Mucosa of stomach (tissue), 1 donor: Measurements from ENCODE around the gene AMDHD1.

Experiments
- H3K27me3 ChIP-seq: one replicate; pipeline ENCODE4 v1.7.0; 2013; ENCODE audit warnings: mild to moderate bottlenecking, low read length; ENCODE audit not compliant: control insufficient read depth, insufficient read depth
- H3K36me3 ChIP-seq: one replicate; pipeline ENCODE4 v1.7.0; 2013; ENCODE audit warnings: low read length; ENCODE audit not compliant: control insufficient read depth, insufficient read depth
- H3K4me1 ChIP-seq: one replicate; pipeline ENCODE4 v1.7.0; 2013; ENCODE audit warnings: mild to moderate bottlenecking, low read length; ENCODE audit not compliant: control insufficient read depth, insufficient read depth
- H3K4me3 ChIP-seq: one replicate; pipeline ENCODE4 v1.7.0; 2013; ENCODE audit warnings: low read length
- H3K9ac ChIP-seq: one replicate; pipeline ENCODE4 v1.7.0; 2013; ENCODE audit warnings: mild to moderate bottlenecking, low read length, moderate library complexity
- H3K9me3 ChIP-seq: one replicate; pipeline ENCODE4 v1.7.0; 2013; ENCODE audit warnings: mild to moderate bottlenecking, low read length, moderate library complexity; ENCODE audit not compliant: control insufficient read depth
- donor health status: Pancreatic carcinoma.

AMDHD1 gene

DNA sequence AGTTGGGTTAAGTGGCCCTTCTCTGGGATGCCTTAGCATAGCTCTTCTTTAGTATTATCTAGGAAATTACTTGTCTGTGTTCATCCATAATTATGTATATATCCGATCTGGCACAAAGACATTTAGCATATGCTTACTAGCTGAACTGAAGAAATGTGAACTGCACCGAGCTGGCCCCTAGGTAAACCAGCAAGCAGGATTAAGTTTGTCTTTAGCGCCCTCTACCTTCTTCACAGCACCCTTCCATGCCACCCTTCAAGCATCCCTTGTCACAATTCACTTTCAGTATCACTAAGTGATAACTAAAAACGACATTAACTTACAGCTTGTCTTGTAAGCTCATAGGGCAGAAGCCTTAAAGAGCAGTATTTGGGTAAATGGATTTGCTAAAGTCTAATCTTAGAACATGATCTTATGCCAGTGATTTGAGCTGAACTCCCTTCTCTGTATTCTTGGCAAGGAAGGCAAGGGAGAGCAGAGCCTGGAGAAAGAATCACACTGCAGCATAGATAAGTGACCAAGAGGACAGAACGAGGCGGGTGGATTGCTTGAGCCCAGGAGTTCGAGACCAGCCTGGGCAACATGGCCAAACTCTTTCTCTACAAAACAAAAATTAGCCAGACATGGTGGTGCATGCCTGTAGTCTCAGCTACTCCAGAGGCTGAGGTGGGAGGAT is 55.6 kb downstream of the AMDHD1 start:
- Histone ChIP-seq H3K9ac (no peak overlapping the region), H3K27me3 (no peaks in the 10 kb centered on the region), H3K9me3 (no peaks in the 10 kb centered on the region), H3K36me3 (no peaks in the 10 kb centered on the region), H3K4me1 (peaks cover 11% of the 10 kb centered on the region), H3K4me3 (no peak overlapping the region)

DNA sequence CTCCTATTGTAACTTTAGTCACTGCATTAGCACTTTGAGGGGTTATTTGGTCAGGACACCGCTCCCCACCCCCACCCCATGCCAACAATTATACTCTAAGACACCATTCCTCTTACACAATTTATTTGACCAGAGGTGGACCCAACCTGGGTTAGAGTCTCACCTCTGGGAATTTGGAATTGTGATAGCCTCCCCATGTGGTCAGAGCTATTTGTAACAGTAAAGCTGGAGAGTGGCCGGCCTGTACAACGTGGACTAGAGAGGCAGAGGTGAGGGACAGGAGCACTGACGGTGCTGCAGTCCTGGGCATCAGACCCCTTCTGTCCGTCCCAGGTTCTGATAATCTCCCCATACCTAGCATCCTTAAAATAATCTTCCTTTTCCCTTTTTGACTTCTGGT is 56.4 kb downstream of the AMDHD1 start:
- Histone ChIP-seq H3K9me3 (no peaks in the 10 kb centered on the region), H3K4me1 (peaks cover 11% of the 10 kb centered on the region), H3K27me3 (no peaks in the 10 kb centered on the region), H3K4me3 (no peak overlapping the region), H3K9ac (no peak overlapping the region), H3K36me3 (no peaks in the 10 kb centered on the region)

DNA sequence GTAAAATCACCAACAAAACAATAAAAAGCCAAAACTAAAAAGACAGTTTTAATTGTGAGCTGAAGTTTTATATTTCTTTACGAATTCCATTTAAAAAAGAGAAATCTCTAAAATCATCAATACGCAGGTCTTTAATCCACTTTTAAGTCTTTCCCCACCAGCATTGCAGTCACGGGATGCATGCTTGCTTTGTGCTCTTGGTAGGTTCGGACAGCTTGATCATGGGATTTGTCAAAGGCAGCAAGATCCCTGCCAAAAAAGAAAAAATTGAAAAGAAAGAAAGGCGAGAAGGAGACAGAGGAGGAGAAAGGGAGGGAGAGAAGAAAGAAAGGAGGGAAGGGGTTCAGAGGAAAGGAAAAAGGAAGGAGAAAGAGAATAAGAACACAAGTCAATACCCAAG is 57.7 kb downstream of the AMDHD1 start:
- H3K9me3 ChIP-seq: no peaks in the 10 kb centered on the region
- no peaks in the 10 kb centered on the region for H3K27me3 ChIP-seq
- H3K9ac ChIP-seq: no peak overlapping the region
- H3K4me1 ChIP-seq: peaks cover 3% of the 10 kb centered on the region
- H3K4me3 ChIP-seq: no peak overlapping the region
- H3K36me3 ChIP-seq: no peaks in the 10 kb centered on the region

DNA sequence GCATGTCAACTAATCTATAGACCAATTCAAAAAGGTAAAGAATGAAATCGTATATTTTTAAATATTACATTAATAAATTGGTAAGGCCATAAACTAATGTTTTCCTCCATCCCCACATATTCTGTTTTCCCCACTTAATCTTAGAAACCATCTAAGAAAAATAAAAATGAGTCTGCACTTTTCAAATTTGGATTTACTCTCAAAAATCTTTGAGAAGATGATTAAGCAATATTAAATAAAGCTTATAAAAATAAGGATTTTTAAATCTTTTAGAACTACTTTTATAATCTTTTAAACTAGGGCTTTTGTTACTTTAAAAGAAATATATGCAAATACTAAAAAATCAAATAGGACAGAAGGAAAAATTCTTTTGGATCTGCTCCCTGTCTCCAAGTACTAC is 63.6 kb downstream of the AMDHD1 start:
- no peak overlapping the region for H3K4me3 ChIP-seq
- H3K9me3 ChIP-seq: no peaks in the 10 kb centered on the region
- H3K9ac ChIP-seq: no peak overlapping the region
- H3K4me1 ChIP-seq: no peaks in the 10 kb centered on the region
- H3K27me3 ChIP-seq: no peaks in the 10 kb centered on the region
- H3K36me3 ChIP-seq: no peaks in the 10 kb centered on the region

DNA sequence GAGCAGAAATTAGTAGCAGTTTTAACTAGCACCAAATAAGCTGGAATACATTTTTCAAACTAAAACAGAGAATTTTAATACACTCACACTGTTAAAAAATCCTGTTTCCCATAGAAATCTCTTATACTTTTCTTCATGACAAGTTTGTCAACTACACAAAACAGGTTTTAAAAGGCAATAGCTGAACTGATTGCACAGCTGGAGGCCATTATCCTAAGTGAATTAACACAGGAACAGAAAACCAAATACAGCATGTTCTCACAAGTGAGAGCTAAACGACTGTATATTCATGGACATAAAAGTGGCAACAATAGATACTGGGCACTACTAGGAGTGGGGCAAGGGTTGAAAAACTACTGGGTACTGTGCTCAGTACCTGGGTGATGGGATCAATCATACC is 64.6 kb downstream of the AMDHD1 start:
- no peak overlapping the region for H3K9ac ChIP-seq
- no peaks in the 10 kb centered on the region for H3K36me3 ChIP-seq
- H3K4me1 ChIP-seq: no peaks in the 10 kb centered on the region
- H3K4me3 ChIP-seq: no peak overlapping the region
- no peaks in the 10 kb centered on the region for H3K27me3 ChIP-seq
- H3K9me3 ChIP-seq: no peaks in the 10 kb centered on the region

DNA sequence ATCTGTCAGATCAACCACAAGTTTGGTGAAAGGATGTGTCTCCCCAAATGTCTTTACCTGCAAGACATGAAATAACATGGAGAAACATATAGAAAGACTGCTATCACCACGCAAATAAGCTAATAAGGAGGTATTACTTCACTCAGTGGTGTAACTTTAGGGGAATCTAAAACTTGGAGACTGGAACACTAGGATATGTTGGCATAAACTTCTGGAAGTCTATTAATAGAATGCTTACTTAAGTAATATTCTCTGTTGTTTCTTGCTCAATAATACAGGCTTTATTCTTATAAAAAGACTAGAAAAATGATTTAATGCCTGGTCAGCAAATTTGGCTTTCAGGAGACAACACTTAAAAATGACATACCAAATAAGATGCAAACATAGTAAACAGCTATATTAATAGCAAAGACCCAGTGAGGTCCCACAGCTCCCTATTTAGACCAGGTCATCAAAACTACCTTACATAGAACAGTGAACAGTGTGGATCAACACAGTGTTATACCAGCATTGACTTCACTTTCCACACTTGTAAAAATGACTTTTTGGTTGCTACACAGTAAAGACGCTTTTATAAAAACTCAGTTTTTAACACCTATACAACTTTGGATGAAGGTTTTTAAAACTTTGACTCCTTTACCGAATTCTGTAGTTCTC is 71.9 kb downstream of the AMDHD1 start:
- H3K27me3 ChIP-seq: no peaks in the 10 kb centered on the region
- no peak overlapping the region for H3K9ac ChIP-seq
- H3K9me3 ChIP-seq: no peaks in the 10 kb centered on the region
- no peaks in the 10 kb centered on the region for H3K4me1 ChIP-seq
- H3K4me3 ChIP-seq: no peak overlapping the region
- H3K36me3 ChIP-seq: no peaks in the 10 kb centered on the region

DNA sequence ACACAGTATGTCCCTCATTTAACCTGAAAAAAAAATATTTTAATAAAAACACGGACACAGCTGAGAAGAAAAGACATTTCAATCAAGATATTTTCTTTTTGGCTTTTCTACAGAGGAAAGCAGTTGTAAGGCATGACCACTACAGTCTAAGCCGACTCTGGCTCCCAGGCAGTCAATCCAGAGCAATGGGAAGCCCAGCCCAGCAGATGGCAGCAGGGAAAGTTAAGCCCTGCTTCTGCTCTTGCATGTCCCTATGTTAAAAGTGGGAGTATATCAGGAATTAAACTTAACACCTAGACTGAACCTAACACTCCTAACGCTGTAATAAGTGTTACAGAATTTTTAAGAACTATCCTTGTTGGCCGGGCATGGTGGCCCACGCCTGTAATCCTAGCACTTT is 72.5 kb downstream of the AMDHD1 start:
- Histone ChIP-seq H3K4me3 (no peak overlapping the region), H3K9ac (no peak overlapping the region), H3K27me3 (no peaks in the 10 kb centered on the region), H3K4me1 (no peaks in the 10 kb centered on the region), H3K36me3 (no peaks in the 10 kb centered on the region), H3K9me3 (no peaks in the 10 kb centered on the region)
